CD1c-positive myeloid dendritic cell (primary cell): Measurements from ENCODE around the gene ZBTB2.

Experiments
- DNase-seq: peaks from one replicate; pipeline ENCODE4 v3.0.0-alpha.2; 2016; ENCODE audit errors: extremely low spot score

Gene ZBTB2

GRCh38 chr6:151327101-151327500 is 64.3 kb downstream of the ZBTB2 start:
- DNase-seq: no peak

- no peak for DNase-seq
Measured at GRCh38 chr6:151326116-151326825, 65.1 kb downstream of the ZBTB2 start.

- DNase-seq: peak; percentile 37
Measured at GRCh38 chr6:151325075-151326050, 66.0 kb downstream of the ZBTB2 start.

GRCh38 chr6:151324488-151324825 is 66.9 kb downstream of the ZBTB2 start:
- DNase-seq: no peak

GRCh38 chr6:151323791-151324487 is 67.4 kb downstream of the ZBTB2 start:
- DNase-seq: peak; percentile 78

- no peak for DNase-seq
Measured at GRCh38 chr6:151322570-151322969, 68.8 kb downstream of the ZBTB2 start.

GRCh38 chr6:151321438-151321837 is 69.9 kb downstream of the ZBTB2 start:
- DNase-seq: no peak

- DNase-seq: no peak
Measured at GRCh38 chr6:151320140-151320539, 71.2 kb downstream of the ZBTB2 start.

GRCh38 chr6:151317995-151318365 is 73.4 kb downstream of the ZBTB2 start:
- DNase-seq: no peak

GRCh38 chr6:151317103-151317994 is 74.0 kb downstream of the ZBTB2 start:
- no peak for DNase-seq

- DNase-seq: peak; percentile 27
Measured at GRCh38 chr6:151315661-151316060, 75.7 kb downstream of the ZBTB2 start.
